ENCODE measurements around the gene UPK2.
"Not testable (repeated sequence)": the region's sequence is repeated elsewhere in the genome, so short reads cannot be mapped to it uniquely, and the experiment has no call there.

UPK2 gene

DNA sequence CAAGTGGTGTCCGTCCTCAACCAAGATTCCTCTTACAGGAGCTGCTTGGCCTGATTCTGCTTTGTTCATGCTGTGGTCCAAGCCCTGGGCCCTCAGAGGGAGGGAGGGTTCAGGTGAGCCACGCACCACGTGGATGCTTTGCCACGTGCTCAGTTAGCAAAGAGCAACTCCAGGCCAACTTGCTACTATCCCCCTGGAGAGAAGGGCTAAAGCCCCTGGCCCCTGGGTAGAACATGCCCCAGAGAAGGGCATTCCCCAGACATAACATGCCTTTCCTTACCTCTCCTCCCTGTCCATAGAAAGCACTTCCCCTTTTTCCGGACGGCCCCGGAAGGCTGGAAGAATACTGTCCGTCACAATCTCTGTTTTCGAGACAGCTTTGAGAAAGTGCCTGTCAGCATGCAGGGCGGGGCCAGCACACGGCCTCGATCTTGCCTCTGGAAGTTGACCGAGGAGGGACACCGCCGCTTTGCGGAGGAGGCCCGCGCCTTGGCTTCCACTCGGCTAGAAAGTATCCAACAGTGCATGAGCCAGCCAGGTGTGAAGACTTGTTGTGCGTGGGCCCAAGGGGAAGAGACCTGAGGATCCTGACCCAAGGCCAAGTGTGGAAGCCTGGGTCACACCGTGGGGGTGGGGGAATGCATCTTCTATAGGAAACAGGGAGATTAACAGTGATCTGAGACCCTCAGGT is 24.2 kb downstream of the UPK2 start:
- Histone ChIP-seq H3K4me1 (ENCODE audit: control insufficient read depth in 1 of 2, insufficient read depth in 1 of 2, low read depth in 1 of 2, low read length in 1 of 2) (peaks cover 6 to 8% of the 10 kb centered on the region in 2 experiments), H3K27ac (no peak overlapping the region), H3K36me3 (no peaks in the 10 kb centered on the region), H3K27me3 (no peaks in the 10 kb centered on the region), H3K9me3 (no peaks in the 10 kb centered on the region), H3K4me3 (ENCODE audit: low read depth in 1 of 2, low read length in 1 of 2) (no peak overlapping the region)
- no peak for TF ChIP-seq CTCF (IDR thresholded peaks at IDR 0.05)

DNA sequence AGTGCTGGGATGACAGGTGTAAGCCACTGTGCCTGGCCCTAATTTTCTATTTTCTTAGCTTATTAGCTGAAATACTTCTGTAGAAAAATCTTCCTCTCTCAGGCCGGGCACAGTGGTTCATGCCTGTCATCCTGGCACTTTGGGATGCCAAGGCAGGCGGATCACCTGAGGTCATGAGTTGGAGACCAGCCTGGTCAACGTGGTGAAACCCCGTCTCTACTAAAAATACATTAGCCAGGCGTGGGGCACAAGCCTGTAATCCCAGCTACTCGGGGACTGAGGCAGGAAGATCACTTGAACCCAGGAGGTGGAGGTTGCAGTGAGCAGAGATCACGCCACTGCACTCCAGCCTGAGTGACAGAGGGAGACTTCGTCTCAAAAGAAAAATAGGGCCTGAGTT is 28.2 kb downstream of the UPK2 start:
- not testable (repeated sequence) for H3K4me1 ChIP-seq (ENCODE audit: control insufficient read depth in 1 of 2, insufficient read depth in 1 of 2, low read depth in 1 of 2, low read length in 1 of 2); H3K4me3 ChIP-seq (ENCODE audit: low read depth in 1 of 2, low read length in 1 of 2); H3K9me3 ChIP-seq; H3K27me3 ChIP-seq; H3K27ac ChIP-seq; H3K36me3 ChIP-seq

DNA sequence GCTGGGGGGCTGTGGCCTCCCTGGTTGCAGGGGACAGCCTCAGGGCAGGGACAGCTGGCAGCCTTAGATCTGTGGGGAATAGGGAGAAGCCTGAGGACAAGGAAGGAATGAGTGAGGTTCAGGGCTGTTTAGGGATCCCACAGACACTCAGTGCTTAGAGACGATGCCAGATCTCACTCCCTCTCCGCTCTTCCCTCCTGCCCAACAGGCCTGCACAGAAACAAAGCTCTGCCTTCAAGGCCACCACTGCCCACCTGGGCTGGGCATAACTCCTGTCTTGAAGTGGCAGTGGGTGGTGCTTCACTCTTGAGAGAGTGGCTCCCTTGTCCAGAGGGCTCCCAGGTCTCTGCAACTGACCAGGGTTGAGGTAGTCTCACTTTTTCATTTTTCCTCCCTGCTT is 28.7 kb downstream of the UPK2 start:
- no peaks in the 10 kb centered on the region for H3K36me3 ChIP-seq
- peaks cover 6 to 8% of the 10 kb centered on the region in 2 experiments for H3K4me1 ChIP-seq (ENCODE audit: control insufficient read depth in 1 of 2, insufficient read depth in 1 of 2, low read depth in 1 of 2, low read length in 1 of 2)
- no peaks in the 10 kb centered on the region for H3K9me3 ChIP-seq
- no peak for TF ChIP-seq CTCF (IDR thresholded peaks at IDR 0.05)
- no peaks in the 10 kb centered on the region for H3K27me3 ChIP-seq
- no peak overlapping the region for H3K4me3 ChIP-seq (ENCODE audit: low read depth in 1 of 2, low read length in 1 of 2)
- H3K27ac ChIP-seq = no peak overlapping the region

DNA sequence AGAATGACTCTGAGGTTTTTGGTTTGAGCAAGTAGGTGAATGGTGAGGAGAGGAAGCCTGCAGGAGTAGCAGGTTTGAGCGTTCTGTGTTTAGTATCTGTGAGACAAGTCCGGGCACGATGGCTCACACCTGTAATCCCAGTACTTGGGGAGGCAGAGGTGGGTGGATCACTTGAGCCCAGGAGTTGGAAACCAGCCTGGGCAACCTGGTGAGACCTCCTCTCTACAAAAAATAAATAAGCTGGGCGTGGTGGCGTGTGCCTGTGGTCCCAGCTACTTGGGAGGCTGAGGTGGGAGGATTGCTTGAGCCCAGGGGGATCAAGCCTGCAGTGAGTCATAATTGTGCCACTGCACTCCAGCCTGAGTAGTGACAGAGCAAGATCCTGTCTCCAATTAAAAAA is 32.2 kb downstream of the UPK2 start:
- no peak for TF ChIP-seq CTCF (IDR thresholded peaks at IDR 0.05)
- H3K4me1 ChIP-seq (ENCODE audit: control insufficient read depth in 1 of 2, insufficient read depth in 1 of 2, low read depth in 1 of 2, low read length in 1 of 2) = peaks cover 0 to 4% of the 10 kb centered on the region in 2 experiments
- H3K27ac ChIP-seq = no peak overlapping the region
- H3K36me3 ChIP-seq = no peaks in the 10 kb centered on the region
- no peak overlapping the region for H3K4me3 ChIP-seq (ENCODE audit: low read depth in 1 of 2, low read length in 1 of 2)
- no peaks in the 10 kb centered on the region for H3K27me3 ChIP-seq
- no peaks in the 10 kb centered on the region for H3K9me3 ChIP-seq

DNA sequence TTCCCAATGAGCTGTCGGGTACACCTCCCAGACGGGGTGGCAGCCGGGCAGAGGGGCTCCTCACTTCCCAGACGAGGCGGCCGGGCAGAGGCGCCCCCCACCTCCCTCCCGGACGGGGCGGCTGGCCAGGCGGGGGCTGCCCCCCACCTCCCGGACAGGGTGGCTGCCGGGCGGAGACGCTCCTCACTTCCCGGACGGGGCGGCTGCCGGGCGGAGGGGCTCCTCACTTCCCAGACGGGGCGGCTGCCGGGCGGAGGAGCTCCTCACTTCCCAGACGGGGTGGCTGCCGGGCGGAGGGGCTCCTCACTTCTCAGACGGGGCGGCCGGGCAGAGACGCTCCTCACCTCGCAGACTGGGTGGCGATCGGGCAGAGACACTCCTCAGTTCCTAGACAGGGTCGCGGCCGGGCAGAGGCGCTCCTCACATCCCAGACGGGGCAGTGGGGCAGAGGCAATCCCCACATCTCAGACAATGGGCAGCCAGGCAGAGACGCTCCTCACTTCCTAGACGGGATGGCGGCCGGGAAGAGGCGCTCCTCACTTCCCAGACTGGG is 35.5 kb downstream of the UPK2 start:
- not testable (repeated sequence) for H3K27ac ChIP-seq; H3K4me3 ChIP-seq (ENCODE audit: low read depth in 1 of 2, low read length in 1 of 2); H3K27me3 ChIP-seq; H3K36me3 ChIP-seq; H3K4me1 ChIP-seq (ENCODE audit: control insufficient read depth in 1 of 2, insufficient read depth in 1 of 2, low read depth in 1 of 2, low read length in 1 of 2); H3K9me3 ChIP-seq

DNA sequence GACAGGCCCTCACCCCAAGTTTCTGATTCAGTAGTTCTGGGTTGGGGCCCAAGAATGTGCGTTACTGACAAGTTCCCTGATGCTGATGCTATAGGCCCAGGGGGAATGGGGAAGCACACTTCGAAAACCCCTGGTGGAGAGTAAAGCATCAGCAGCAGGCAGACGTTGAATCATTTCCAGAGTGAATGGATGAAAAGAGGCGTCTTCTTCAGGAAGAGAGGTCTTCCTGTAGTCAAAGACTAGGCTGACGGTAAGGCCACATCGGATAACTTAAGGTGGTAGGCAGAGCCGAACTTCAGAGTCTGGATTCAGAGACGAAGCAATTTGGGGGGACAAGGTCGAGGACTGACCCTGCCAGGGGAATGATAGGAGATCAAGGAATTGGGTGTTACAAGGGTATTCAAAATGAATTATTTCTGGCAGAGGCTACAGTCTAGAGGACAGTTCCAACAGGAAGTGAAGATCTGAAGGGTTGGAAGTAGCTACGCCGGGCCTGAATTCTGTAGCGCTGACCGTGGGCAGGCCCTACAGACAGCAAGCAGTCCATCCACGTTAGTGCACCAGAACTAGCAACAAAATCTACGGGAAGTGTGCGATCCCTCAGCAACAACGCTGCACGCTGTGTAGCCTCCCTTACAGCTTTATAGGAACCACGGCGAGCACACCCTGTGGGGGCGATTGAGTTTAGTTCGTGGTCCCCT is 41.0 kb downstream of the UPK2 start:
- Histone ChIP-seq H3K4me3 (ENCODE audit: low read depth in 1 of 2, low read length in 1 of 2) (peak overlapping the region; percentile 65 to 76), H3K4me1 (ENCODE audit: control insufficient read depth in 1 of 2, insufficient read depth in 1 of 2, low read depth in 1 of 2, low read length in 1 of 2) (peaks cover 20 to 22% of the 10 kb centered on the region in 2 experiments), H3K27ac (peak overlapping the region; percentile 77), H3K27me3 (no peaks in the 10 kb centered on the region), H3K36me3 (peaks cover 22% of the 10 kb centered on the region), H3K9me3 (no peaks in the 10 kb centered on the region)
- TF ChIP-seq CTCF (IDR thresholded peaks at IDR 0.05) = no peak
